GM10266 (cell line): Measurements from ENCODE around the gene UBXN7.

Experiments used
- DNase-seq: peaks from one replicate; pipeline ENCODE4 v3.0.0; 2012; ENCODE audit errors: extremely low spot score
- CTCF ChIP-seq: IDR thresholded peaks from 2 replicates; pipeline ENCODE4 v1.5.1; 2012; ENCODE audit warnings: mild to moderate bottlenecking, low read depth; ENCODE audit not compliant: control insufficient read depth, insufficient read depth; ENCODE audit errors: missing control alignments

UBXN7 gene

GRCh38 chr3:196298521-196298920 lies 133.7 kb downstream of the UBXN7 start:
- TF ChIP-seq CTCF, result no peak
- DNase-seq, result no peak
